ENCODE results near the gene ZNF554. TPM values are rescaled to one million over a fixed set of nuclear protein-coding genes. Genes with fewer than 3 reads are reported as not detected.

The ZNF554 gene
- total and polyA plus RNA-seq, 2 donors (not counting 3 experiments of a cell fraction or from before 2014, with no cell fraction given) = 1.2 to 1.6 TPM

DNA sequence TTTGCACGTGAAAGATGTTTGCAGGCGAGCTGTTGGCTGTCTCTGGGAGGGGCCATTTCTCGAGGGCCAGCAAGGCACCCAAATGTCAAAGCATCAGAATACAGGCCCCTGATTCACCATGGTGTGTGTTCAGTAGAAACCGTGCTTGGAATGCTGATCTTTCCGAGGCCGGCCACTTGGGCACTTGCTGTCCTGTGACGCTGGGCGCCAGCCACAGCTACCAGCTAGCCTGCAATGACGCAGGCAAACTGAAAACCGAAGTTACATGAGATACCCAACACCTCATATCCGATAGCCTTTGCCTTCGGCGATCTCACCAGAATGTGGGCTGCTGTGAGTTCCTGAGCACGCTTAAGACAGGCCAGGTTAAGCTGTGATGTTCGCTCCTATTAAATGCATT lies 22.4 kb upstream of the ZNF554 start:
- no peak for FAIRE-seq
- Histone ChIP-seq H4K20me1 (replicated peaks; ENCODE audit: control insufficient read depth, extremely low read depth, insufficient read depth, low read length) (no peaks in the 10 kb centered on the region), H2AFZ (ENCODE audit: low read depth, low read length) (no peak overlapping the region), H3K36me3 (ENCODE audit: control insufficient read depth in 2 of 2, extremely low read depth in 1 of 2, insufficient read depth in 2 of 2, low read length in 2 of 2) (peaks cover 6 to 11% of the 10 kb centered on the region in 2 experiments), H3K9me1 (replicated peaks; ENCODE audit: control insufficient read depth, extremely low read depth, insufficient read depth, low read length) (no peaks in the 10 kb centered on the region), H3K27ac (ENCODE audit: insufficient read depth, low read depth, low read length) (no peak overlapping the region), H3K4me2 (ENCODE audit: insufficient read depth, low read length) (no peak overlapping the region), H3K9me3 (replicated peaks; ENCODE audit: control insufficient read depth, insufficient read depth, low read length) (no peaks in the 10 kb centered on the region), H3K4me1 (ENCODE audit: control insufficient read depth, extremely low read depth, insufficient read depth, low read length) (no peaks in the 10 kb centered on the region), H3K4me3 (replicated peaks in 1 of 3; ENCODE audit: insufficient read depth in 1 of 3, low read depth in 1 of 3, low read length in 3 of 3) (no peak overlapping the region), H3K27me3 (ENCODE audit: control insufficient read depth in 2 of 2, insufficient read depth in 2 of 2, low read length in 2 of 2) (no peaks in the 10 kb centered on the region), H3K9ac (replicated peaks; ENCODE audit: extremely low read depth, insufficient read depth, low read length) (no peak overlapping the region), H3K79me2 (ENCODE audit: control insufficient read depth, insufficient read depth, low read length) (peaks cover 3% of the 10 kb centered on the region)
- no peak for DNase-seq (ENCODE audit: low read depth, low spot score)
- intact Hi-C loops (cut with micrococcal nuclease) = no loop called here
- ChIA-PET POLR2A (no interaction called here), CTCF (no interaction called here)
- no peak for TF ChIP-seq FOS (IDR thresholded peaks at IDR 0.05; ENCODE audit: borderline replicate concordance, insufficient read depth, low read length)
- TF ChIP-seq, protein P1, sequence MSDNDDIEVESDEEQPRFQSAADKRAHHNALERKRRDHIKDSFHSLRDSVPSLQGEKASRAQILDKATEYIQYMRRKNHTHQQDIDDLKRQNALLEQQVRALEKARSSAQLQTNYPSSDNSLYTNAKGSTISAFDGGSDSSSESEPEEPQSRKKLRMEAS (IDR thresholded peaks at IDR 0.05; ENCODE audit: insufficient read depth, insufficient read length) = no peak
- no peak for TF ChIP-seq POLR2A (IDR thresholded peaks at IDR 0.05; ENCODE audit: low read depth, low read length)
- TF ChIP-seq, protein P2, sequence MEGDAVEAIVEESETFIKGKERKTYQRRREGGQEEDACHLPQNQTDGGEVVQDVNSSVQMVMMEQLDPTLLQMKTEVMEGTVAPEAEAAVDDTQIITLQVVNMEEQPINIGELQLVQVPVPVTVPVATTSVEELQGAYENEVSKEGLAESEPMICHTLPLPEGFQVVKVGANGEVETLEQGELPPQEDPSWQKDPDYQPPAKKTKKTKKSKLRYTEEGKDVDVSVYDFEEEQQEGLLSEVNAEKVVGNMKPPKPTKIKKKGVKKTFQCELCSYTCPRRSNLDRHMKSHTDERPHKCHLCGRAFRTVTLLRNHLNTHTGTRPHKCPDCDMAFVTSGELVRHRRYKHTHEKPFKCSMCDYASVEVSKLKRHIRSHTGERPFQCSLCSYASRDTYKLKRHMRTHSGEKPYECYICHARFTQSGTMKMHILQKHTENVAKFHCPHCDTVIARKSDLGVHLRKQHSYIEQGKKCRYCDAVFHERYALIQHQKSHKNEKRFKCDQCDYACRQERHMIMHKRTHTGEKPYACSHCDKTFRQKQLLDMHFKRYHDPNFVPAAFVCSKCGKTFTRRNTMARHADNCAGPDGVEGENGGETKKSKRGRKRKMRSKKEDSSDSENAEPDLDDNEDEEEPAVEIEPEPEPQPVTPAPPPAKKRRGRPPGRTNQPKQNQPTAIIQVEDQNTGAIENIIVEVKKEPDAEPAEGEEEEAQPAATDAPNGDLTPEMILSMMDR (IDR thresholded peaks at IDR 0.05; ENCODE audit: extremely low read depth in 1 of 2, insufficient read depth in 1 of 2, low read depth in 1 of 2, low read length in 2 of 2) = no peak
- TF ChIP-seq JUN (IDR thresholded peaks at IDR 0.05; ENCODE audit: borderline replicate concordance, insufficient read depth, insufficient read length, low read depth) = no peak
- no peak for TF ChIP-seq GATA2 (IDR thresholded peaks at IDR 0.05; ENCODE audit: insufficient read depth, insufficient read length, low read depth, low read length)
- no peak for TF ChIP-seq MYC (IDR thresholded peaks at IDR 0.05; ENCODE audit: low read depth, low read length)
- TF ChIP-seq POLR2AphosphoS5 (IDR thresholded peaks at IDR 0.05; ENCODE audit: insufficient read depth, low read depth, low read length) = no peak
- TF ChIP-seq EZH2 (IDR thresholded peaks at IDR 0.05; ENCODE audit: borderline replicate concordance, low read depth, low read length, severe bottlenecking) = no peak
- dilution Hi-C loops (cut with MboI; ENCODE audit: extremely low pct_ligation_motif_present, low sequenced_read_pairs) = no loop called here
- BruUV-seq (replicated peaks) = no TSS peak

Measured in endothelial cell of umbilical vein (primary cell).